GM18519 (cell line): ENCODE measurements around the gene SOCS6.

Experiments
- ATAC-seq: cut with Tn5 transposase; IDR thresholded peaks from one replicate; pipeline ENCODE4 v1.9.1; 2021; ENCODE audit warnings: mild to moderate bottlenecking, moderate library complexity; ENCODE audit not compliant: unreplicated experiment, low FRiP score

The SOCS6 gene

GRCh38 chr18:70288171-70288850, 534 bp upstream of the SOCS6 start:
- peak; percentile 11 for ATAC-seq

- peak; percentile 26 for ATAC-seq
Observed at GRCh38 chr18:70289351-70290312, 787 bp downstream of the SOCS6 start.

- no peak for ATAC-seq
Observed at GRCh38 chr18:70290482-70291294, 1.8 kb downstream of the SOCS6 start.

GRCh38 chr18:70291295-70291574, 2.4 kb downstream of the SOCS6 start:
- ATAC-seq, result no peak

- ATAC-seq, result no peak
Observed at GRCh38 chr18:70292628-70293027, 3.8 kb downstream of the SOCS6 start.

GRCh38 chr18:70293166-70293565, 4.3 kb downstream of the SOCS6 start:
- peak; percentile 28 for ATAC-seq

- ATAC-seq, result no peak
Observed at GRCh38 chr18:70294471-70295191, 5.8 kb downstream of the SOCS6 start.

- ATAC-seq, result no peak
Observed at GRCh38 chr18:70295192-70296188, 6.6 kb downstream of the SOCS6 start.

GRCh38 chr18:70296289-70296688, 7.4 kb downstream of the SOCS6 start:
- no peak for ATAC-seq

GRCh38 chr18:70296781-70297180, 7.9 kb downstream of the SOCS6 start:
- no peak for ATAC-seq

GRCh38 chr18:70299393-70299792, 10.5 kb downstream of the SOCS6 start:
- ATAC-seq, result no peak

- no peak for ATAC-seq
Observed at GRCh38 chr18:70301667-70302066, 12.8 kb downstream of the SOCS6 start.

GRCh38 chr18:70308555-70309294, 19.9 kb downstream of the SOCS6 start:
- no peak for ATAC-seq

GRCh38 chr18:70310560-70311320, 21.9 kb downstream of the SOCS6 start:
- ATAC-seq, result no peak

GRCh38 chr18:70311726-70312125, 22.9 kb downstream of the SOCS6 start:
- ATAC-seq, result no peak

GRCh38 chr18:70313640-70314039, 24.8 kb downstream of the SOCS6 start:
- ATAC-seq, result no peak

- no peak for ATAC-seq
Observed at GRCh38 chr18:70314151-70314782, 25.4 kb downstream of the SOCS6 start.
